Activated CD8-positive, alpha-beta memory T cell treated with anti-CD3 and anti-CD28 coated beads, Interleukin-2, amount 50 U/mL, for 1 hour (primary cell): Measurements from ENCODE around the gene L1CAM.

Experiments
- DNase-seq: peaks from one replicate; pipeline ENCODE4 v3.0.0-alpha.2; 2020; ENCODE audit errors: extremely low read depth

The L1CAM gene

GRCh38 chrX:153863251-153863991 lies 22.6 kb downstream of the L1CAM start:
- no peak for DNase-seq

- DNase-seq = no peak
Observed at GRCh38 chrX:153862369-153863250, 23.4 kb downstream of the L1CAM start.

- no peak for DNase-seq
Observed at GRCh38 chrX:153861733-153862310, 24.2 kb downstream of the L1CAM start.

GRCh38 chrX:153861151-153861550 lies 24.8 kb downstream of the L1CAM start:
- DNase-seq = no peak

GRCh38 chrX:153857348-153857903 lies 28.5 kb downstream of the L1CAM start:
- no peak for DNase-seq

GRCh38 chrX:153854702-153855101 lies 31.3 kb downstream of the L1CAM start:
- DNase-seq = no peak

GRCh38 chrX:153853902-153854267 lies 32.1 kb downstream of the L1CAM start:
- no peak for DNase-seq

GRCh38 chrX:153853180-153853901 lies 32.6 kb downstream of the L1CAM start:
- no peak for DNase-seq

GRCh38 chrX:153851981-153852380 lies 34.0 kb downstream of the L1CAM start:
- DNase-seq = no peak

GRCh38 chrX:153848325-153848724 lies 37.6 kb downstream of the L1CAM start:
- no peak for DNase-seq

- DNase-seq = no peak
Observed at GRCh38 chrX:153845842-153846241, 40.1 kb downstream of the L1CAM start.

- DNase-seq = no peak
Observed at GRCh38 chrX:153845195-153845594, 40.8 kb downstream of the L1CAM start.

GRCh38 chrX:153844509-153845082 lies 41.4 kb downstream of the L1CAM start:
- DNase-seq = no peak

- DNase-seq = no peak
Observed at GRCh38 chrX:153836921-153837320, 49.1 kb downstream of the L1CAM start.

- no peak for DNase-seq
Observed at GRCh38 chrX:153832728-153833127, 53.2 kb downstream of the L1CAM start.

- no peak for DNase-seq
Observed at GRCh38 chrX:153831429-153832150, 54.4 kb downstream of the L1CAM start.

GRCh38 chrX:153830640-153831428 lies 55.1 kb downstream of the L1CAM start:
- DNase-seq = no peak

GRCh38 chrX:153829799-153830639 lies 56.0 kb downstream of the L1CAM start, which contains the start of gene PDZD4:
Gene PDZD4, minus strand, starts transcription at chrX:153830544. Its CDS starts 246 bp downstream, at chrX:153830298.
- DNase-seq = no peak

GRCh38 chrX:153829549-153829798 lies 56.5 kb downstream of the L1CAM start:
- DNase-seq = no peak
